CD8-positive, alpha-beta memory T cell (primary cell): ENCODE results near the gene TMEM63C. TPM values are rescaled to one million over a fixed set of nuclear protein-coding genes. Genes with fewer than 3 reads are reported as not detected.

Experiments
- CTCF ChIA-PET: fragments of 350-600 bp; sonication (Branson Sonifier 250); formaldehyde crosslinking; loops from one replicate; lab custom pipeline; 2021; ENCODE audit warnings: antibody characterized with exemption; lab: Charles Lee
- POLR2A ChIA-PET: fragments of 350-600 bp; sonication (Branson Sonifier 250); formaldehyde crosslinking; loops from one replicate; lab custom pipeline; 2021; ENCODE audit warnings: antibody characterized with exemption; lab: Charles Lee
- DNase-seq, 5 donors: peaks; one replicate each; pipeline versions ENCODE4 v3.0.0 to v3.0.0-alpha.2; 2020 to 2022; ENCODE audit warnings: mixed read lengths in 1 of 5
- H3K27ac ChIP-seq: one replicate; pipeline ENCODE4 v1.7.0; 2013; ENCODE audit warnings: low read depth, mild to moderate bottlenecking, low read length, moderate library complexity
- H3K27me3 ChIP-seq: 2 replicates; pipeline ENCODE4 v1.7.0; 2013; ENCODE audit warnings: low read length, mild to moderate bottlenecking; ENCODE audit not compliant: insufficient read depth, poor library complexity, severe bottlenecking
- H3K36me3 ChIP-seq: 2 replicates; pipeline ENCODE4 v1.7.0; 2013; ENCODE audit warnings: mild to moderate bottlenecking, low read length, moderate library complexity; ENCODE audit not compliant: insufficient read depth
- H3K4me1 ChIP-seq: 2 replicates; pipeline ENCODE4 v1.7.0; 2013; ENCODE audit warnings: mild to moderate bottlenecking, low read length, moderate library complexity; ENCODE audit not compliant: insufficient read depth
- H3K4me3 ChIP-seq: 2 replicates; pipeline ENCODE4 v1.7.0; 2013; ENCODE audit warnings: mild to moderate bottlenecking, low read length
- H3K9me3 ChIP-seq: 2 replicates; pipeline ENCODE4 v1.7.0; 2013; ENCODE audit warnings: mild to moderate bottlenecking, low read length
- H3K27ac Mint-ChIP-seq, 8 donors: one replicate each; pipeline ENCODE4 v1.8.0; 2020 to 2021; ENCODE audit warnings: mixed read lengths in 8 of 8, mild to moderate bottlenecking in 6 of 8, inconsistent platforms in 3 of 8, moderate library complexity in 3 of 8
- H3K27me3 Mint-ChIP-seq, 2 donors: one replicate each; pipeline ENCODE4 v1.8.0; 2020 to 2021; ENCODE audit warnings: mixed read lengths in 2 of 2, mild to moderate bottlenecking in 1 of 2, moderate library complexity in 1 of 2
- H3K36me3 Mint-ChIP-seq, 3 donors: one replicate each; pipeline ENCODE4 v1.8.0; 2020 to 2021; ENCODE audit warnings: mixed read lengths in 3 of 3, inconsistent platforms in 1 of 3, mild to moderate bottlenecking in 1 of 3
- H3K4me1 Mint-ChIP-seq, 3 donors: one replicate each; pipeline ENCODE4 v1.8.0; 2020 to 2021; ENCODE audit warnings: mixed read lengths in 3 of 3, inconsistent platforms in 1 of 3, mild to moderate bottlenecking in 1 of 3
- H3K4me3 Mint-ChIP-seq, 7 donors: one replicate each; pipeline ENCODE4 v1.8.0; 2020 to 2021; ENCODE audit warnings: mixed read lengths in 7 of 7, mild to moderate bottlenecking in 6 of 7, moderate library complexity in 4 of 7, inconsistent platforms in 2 of 7
- H3K9me3 Mint-ChIP-seq, 5 donors: one replicate each; pipeline ENCODE4 v1.8.0; 2020 to 2022; ENCODE audit warnings: mixed read lengths in 5 of 5, mild to moderate bottlenecking in 3 of 5, moderate library complexity in 2 of 5, inconsistent platforms in 1 of 5
- polyA plus RNA-seq: library from polyadenylated mRNA; unstranded; fragments of 300-500 nt; fragmentation: Illumina TruSeq; gene quantifications from one replicate; pipeline ENCODE4 v1.2.3, GENCODE V29; 2021
- total RNA-seq, 2 experiments: library from RNA; stranded (reverse); gene quantifications; one replicate each; pipeline ENCODE4 v1.2.3, GENCODE V29; 2021

The TMEM63C gene
- total and polyA plus RNA-seq, 3 experiments from 2014 or later, result 0.28 to 0.68 (median 0.64) TPM

DNA sequence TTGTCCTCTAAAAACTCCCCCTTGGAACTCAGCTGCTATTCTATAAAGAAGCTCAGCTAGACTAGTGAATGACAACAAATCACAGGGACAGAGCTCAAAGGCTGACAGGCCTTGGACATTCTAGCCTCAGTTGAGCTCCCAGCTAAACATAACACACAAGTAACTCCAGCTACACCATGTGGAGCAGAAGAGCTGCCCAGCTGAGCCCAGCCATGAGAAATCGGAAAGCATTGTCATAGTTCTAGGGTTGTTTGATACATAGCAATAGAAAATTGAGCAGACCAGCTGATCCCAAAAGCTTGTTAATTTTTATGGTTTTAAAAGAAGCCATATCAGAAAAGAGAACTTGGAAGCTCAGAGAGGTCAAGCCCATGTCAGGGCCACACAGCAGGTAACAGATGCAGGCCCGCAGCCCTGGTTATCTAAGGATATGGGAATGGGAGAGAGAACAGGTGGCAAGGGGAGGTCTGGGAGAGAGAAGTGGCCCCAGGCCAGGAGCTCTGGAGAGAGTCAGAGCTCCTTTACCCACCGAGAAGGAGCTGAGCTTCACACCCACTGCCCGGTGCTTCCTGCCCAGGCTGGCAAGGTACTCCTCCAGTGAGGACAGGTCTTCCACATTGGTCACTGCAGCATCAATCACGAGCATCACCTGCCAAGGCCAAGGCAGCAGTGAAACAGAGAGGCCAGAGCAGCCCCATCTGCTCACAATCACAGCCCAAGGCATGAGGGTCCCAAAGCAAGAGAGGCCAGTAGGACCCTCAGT, 86.5 kb downstream of the TMEM63C start:
- Mint-ChIP-seq H3K27ac (no peak overlapping the region), H3K4me1 (peaks cover 0 to 12% (median 0%) of the 10 kb centered on the region in 3 donors), H3K9me3 (peaks cover 0 to 2% (median 0%) of the 10 kb centered on the region in 5 donors), H3K36me3 (peaks cover 0 to 4% (median 0%) of the 10 kb centered on the region in 3 donors), H3K4me3 (no peak overlapping the region), H3K27me3 (peaks cover 28 to 41% of the 10 kb centered on the region in 2 donors)
- DNase-seq, result no peak
- Histone ChIP-seq H3K36me3 (no peaks in the 10 kb centered on the region), H3K27ac (no peak overlapping the region), H3K4me3 (no peak overlapping the region), H3K9me3 (no peaks in the 10 kb centered on the region), H3K4me1 (no peaks in the 10 kb centered on the region), H3K27me3 (peaks cover 4% of the 10 kb centered on the region)
- ChIA-PET CTCF (no interaction called here), POLR2A (no interaction called here)

DNA sequence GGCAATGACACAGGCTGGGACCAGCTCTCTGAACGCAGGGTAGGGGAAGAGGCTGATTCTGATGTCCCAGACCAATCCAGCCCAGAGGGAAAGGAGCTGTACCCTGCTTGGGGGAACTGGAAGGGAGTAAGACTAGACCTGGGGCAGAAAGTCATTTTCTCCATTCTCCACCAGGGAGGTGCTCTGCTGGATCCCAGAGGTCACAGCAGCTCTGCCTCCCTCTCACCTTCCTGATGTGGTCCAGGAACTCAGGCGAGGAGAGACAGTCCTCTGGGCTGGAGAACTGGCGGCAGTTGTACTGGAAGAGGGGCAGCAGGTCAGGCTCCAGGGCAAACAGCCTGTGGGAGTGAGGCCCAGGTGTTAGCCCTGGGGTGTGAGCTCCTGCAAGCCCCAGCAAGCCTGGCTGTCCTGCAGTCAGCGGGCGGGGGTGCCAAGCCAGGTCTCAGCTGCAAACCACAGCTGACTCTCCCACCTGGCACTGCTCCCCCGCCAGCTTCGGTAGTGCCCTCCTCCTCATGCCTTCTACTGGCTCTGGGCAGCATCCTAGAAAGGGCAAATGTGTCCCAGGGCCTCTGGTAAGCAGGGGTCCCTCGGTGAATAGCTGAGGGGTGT, 87.5 kb downstream of the TMEM63C start:
- Mint-ChIP-seq H3K9me3 (peaks cover 0 to 2% (median 0%) of the 10 kb centered on the region in 5 donors), H3K27me3 (peaks cover 28 to 41% of the 10 kb centered on the region in 2 donors), H3K4me3 (no peak overlapping the region), H3K36me3 (peaks cover 0 to 4% (median 0%) of the 10 kb centered on the region in 3 donors), H3K4me1 (peaks cover 0 to 12% (median 0%) of the 10 kb centered on the region in 3 donors), H3K27ac (peak overlapping the region in 2 of 8 donors; percentile 24 to 54)
- Histone ChIP-seq H3K27me3 (peaks cover 4% of the 10 kb centered on the region), H3K36me3 (no peaks in the 10 kb centered on the region), H3K27ac (no peak overlapping the region), H3K4me1 (no peaks in the 10 kb centered on the region), H3K4me3 (no peak overlapping the region), H3K9me3 (no peaks in the 10 kb centered on the region)
- DNase-seq, result no peak
- ChIA-PET POLR2A (no interaction called here), CTCF (no interaction called here)

DNA sequence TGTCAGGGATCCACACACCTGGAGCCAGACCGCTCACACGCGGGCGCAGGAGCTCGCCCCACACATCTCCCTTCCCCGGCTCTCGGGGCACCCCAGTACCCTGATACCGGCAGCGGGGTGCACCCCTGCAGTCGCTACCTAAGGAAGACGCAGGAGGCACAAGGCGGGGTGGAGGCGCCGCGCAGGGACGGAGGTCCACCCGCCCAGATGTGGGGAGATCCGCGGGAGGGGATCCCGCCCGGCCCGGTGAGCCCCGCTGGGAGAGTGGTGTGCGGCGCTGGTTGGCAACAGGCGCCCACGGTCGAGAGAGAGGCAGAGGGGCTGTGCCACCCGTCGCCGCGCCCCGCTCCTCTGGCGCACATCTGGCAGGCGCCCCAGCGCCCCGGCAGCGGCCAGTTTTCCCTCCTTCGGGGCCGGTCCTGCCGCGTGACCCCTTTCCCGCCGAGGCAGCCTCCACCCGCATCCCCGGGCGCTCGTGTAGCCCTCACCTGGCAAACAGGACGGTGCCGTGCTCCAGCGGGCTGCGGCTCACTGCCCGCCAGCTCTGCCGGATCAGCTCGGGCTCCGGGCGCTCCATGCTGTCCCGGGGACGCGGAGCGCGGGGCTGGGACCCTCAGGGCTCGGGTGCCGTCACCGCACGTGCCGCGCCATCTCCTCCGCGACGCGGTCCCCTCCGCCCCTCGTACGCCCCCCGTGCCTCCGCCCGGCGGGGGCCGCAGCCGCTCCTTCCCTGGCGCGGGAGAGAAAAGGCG, 88.9 kb downstream of the TMEM63C start:
- Histone ChIP-seq H3K4me3 (no peak overlapping the region), H3K4me1 (no peaks in the 10 kb centered on the region), H3K27me3 (peaks cover 4% of the 10 kb centered on the region), H3K36me3 (no peaks in the 10 kb centered on the region), H3K9me3 (no peaks in the 10 kb centered on the region), H3K27ac (no peak overlapping the region)
- peaks cover 0 to 4% (median 0%) of the 10 kb centered on the region in 3 donors for H3K36me3 Mint-ChIP-seq
- H3K4me3 Mint-ChIP-seq, result peak overlapping the region in 1 of 7 donors; percentile 32
- DNase-seq, result no peak
- POLR2A ChIA-PET, result no interaction called here
- peaks cover 0 to 12% (median 0%) of the 10 kb centered on the region in 3 donors for H3K4me1 Mint-ChIP-seq
- CTCF ChIA-PET, result no interaction called here
- peaks cover 28 to 41% of the 10 kb centered on the region in 2 donors for H3K27me3 Mint-ChIP-seq
- H3K9me3 Mint-ChIP-seq, result peaks cover 0 to 2% (median 0%) of the 10 kb centered on the region in 5 donors
- no peak overlapping the region for H3K27ac Mint-ChIP-seq

DNA sequence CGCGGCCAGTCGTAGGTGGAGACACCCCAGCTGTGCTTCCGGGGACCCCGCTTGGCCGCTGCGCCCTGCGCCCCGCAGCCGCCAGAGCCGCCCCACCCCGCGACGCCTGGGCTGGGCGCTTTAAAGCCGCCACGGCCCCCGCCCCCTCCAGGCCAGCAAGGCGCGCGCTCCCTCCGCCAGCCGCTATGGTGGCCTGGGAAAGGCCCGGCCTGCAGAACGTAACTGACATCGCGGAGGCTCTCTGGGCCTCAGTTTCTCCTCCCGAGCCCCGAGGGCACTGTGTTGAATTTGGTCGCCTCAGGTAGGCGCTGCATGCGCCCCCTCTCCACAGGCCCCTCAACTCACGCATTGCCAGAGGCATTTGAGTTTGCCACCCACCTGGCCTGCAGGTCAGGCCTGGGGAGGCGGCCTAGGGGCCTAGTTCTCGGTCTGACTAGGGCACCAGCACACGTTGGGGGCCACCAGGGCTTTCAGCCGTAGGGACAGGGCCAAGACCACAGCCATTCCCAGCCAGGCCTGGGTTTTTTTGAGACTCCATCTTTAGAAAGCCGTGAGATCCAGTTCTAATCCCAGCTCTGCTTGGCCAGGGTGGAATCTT, 89.6 kb downstream of the TMEM63C start, which contains the start of gene NGB:
NGB (minus strand) TSS at position 94 of the 598 bp plus-strand sequence. CDS start 269 bp downstream, outside the sequence.
- ChIA-PET POLR2A (no interaction called here), CTCF (no interaction called here)
- Mint-ChIP-seq H3K9me3 (peaks cover 0 to 2% (median 0%) of the 10 kb centered on the region in 5 donors), H3K36me3 (peaks cover 0 to 4% (median 2%) of the 10 kb centered on the region in 3 donors), H3K27me3 (peaks cover 28 to 41% of the 10 kb centered on the region in 2 donors), H3K27ac (no peak within 1 kb of the TSS), H3K4me3 (peak within 1 kb of the TSS in 1 of 7 donors; percentile 32), H3K4me1 (peaks cover 0 to 12% (median 0%) of the 10 kb centered on the region in 3 donors)
- Histone ChIP-seq H3K4me3 (no peak within 1 kb of the TSS), H3K36me3 (no peaks in the 10 kb centered on the region), H3K27me3 (peaks cover 4% of the 10 kb centered on the region), H3K9me3 (no peaks in the 10 kb centered on the region), H3K27ac (no peak within 1 kb of the TSS), H3K4me1 (no peaks in the 10 kb centered on the region)
- DNase-seq, result no peak

DNA sequence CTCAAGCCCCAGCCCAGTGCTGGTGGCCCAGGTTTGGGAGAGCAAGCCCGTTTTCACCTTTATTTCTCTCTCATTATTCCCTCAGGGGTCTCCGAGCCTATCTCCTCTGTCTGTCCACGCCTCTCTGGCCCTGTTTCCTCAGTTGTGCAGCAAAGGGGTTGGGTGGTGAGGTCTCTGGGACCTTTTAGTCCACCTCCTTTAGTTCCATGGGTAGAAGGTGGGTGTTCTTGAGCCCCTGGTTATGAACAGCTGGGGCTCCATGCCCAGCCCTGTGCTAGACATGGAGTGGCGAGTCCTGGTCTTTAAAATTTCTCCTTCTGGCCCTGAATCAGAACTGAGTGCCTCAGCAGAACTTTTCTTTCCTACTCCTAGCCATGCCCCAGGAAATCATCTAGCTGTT, 90.7 kb downstream of the TMEM63C start:
- H3K27me3 Mint-ChIP-seq, result peaks cover 28 to 41% of the 10 kb centered on the region in 2 donors
- ChIA-PET POLR2A (no interaction called here), CTCF (no interaction called here)
- H3K27ac ChIP-seq, result no peak overlapping the region
- no peak for DNase-seq
- no peak overlapping the region for H3K4me3 Mint-ChIP-seq
- H3K9me3 Mint-ChIP-seq, result peaks cover 0 to 2% (median 0%) of the 10 kb centered on the region in 5 donors
- H3K4me3 ChIP-seq, result no peak overlapping the region
- peaks cover 0 to 4% (median 2%) of the 10 kb centered on the region in 3 donors for H3K36me3 Mint-ChIP-seq
- no peaks in the 10 kb centered on the region for H3K36me3 ChIP-seq
- no peaks in the 10 kb centered on the region for H3K4me1 ChIP-seq
- peak overlapping the region in 1 of 8 donors; percentile 34 for H3K27ac Mint-ChIP-seq
- peaks cover 4% of the 10 kb centered on the region for H3K27me3 ChIP-seq
- H3K9me3 ChIP-seq, result no peaks in the 10 kb centered on the region
- H3K4me1 Mint-ChIP-seq, result peaks cover 0 to 12% (median 0%) of the 10 kb centered on the region in 3 donors

DNA sequence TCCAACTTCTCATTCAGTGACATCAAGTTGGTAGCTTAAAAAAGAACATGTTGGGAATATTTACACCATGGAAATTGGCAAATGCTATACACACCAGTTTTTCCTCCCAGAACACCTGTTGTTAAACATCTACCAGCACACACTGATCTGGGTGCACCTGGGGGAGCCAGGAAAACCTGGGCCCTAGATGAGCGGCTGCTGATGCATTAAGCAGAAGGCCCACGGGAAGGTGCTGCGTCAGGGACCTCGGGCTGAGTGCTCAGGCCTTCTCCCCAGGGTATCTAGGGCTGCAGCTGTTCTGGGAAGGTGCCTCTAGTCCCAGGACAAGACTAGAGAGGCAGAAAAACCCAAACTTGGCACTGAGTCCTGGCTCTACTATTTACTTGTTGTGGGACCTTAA, 92.2 kb downstream of the TMEM63C start:
- POLR2A ChIA-PET, result no interaction called here
- CTCF ChIA-PET, result no interaction called here
- H3K27me3 Mint-ChIP-seq, result peaks cover 21 to 30% of the 10 kb centered on the region in 2 donors
- Histone ChIP-seq H3K4me1 (no peaks in the 10 kb centered on the region), H3K9me3 (no peaks in the 10 kb centered on the region), H3K27me3 (peaks cover 4% of the 10 kb centered on the region), H3K27ac (no peak overlapping the region), H3K4me3 (no peak overlapping the region), H3K36me3 (no peaks in the 10 kb centered on the region)
- no peaks in the 10 kb centered on the region for H3K9me3 Mint-ChIP-seq
- H3K27ac Mint-ChIP-seq, result no peak overlapping the region
- peaks cover 0 to 2% (median 0%) of the 10 kb centered on the region in 3 donors for H3K36me3 Mint-ChIP-seq
- DNase-seq, result no peak
- H3K4me3 Mint-ChIP-seq, result no peak overlapping the region
- peaks cover 0 to 11% (median 0%) of the 10 kb centered on the region in 3 donors for H3K4me1 Mint-ChIP-seq

DNA sequence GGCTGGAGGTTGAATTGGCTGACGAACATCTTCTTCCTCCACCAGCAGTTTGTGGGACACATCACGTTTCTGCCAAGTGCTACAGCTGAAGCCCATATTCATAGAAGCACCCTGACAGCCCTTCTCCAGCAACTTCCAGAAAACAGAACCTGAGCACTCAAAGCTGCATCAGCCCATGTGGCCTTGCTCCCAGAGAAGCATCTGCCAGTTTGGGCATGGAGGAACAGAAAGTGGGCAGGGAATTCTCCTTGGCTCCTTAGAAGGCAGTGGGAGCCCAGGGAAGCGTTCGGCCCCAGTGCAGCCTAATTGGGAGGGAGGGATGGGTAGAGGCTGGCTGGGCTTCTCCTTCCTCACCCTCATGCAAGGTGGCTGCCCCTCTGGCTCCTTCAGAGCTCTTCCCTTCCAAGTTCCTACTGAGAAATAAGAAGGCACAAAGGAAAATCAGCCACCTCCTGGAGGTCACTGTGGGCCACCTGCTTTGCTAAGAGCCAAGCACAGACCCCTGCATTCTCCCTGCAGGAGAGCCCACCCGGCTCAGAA, 93.5 kb downstream of the TMEM63C start:
- H3K4me1 Mint-ChIP-seq, result peaks cover 0 to 4% (median 0%) of the 10 kb centered on the region in 3 donors
- H3K4me1 ChIP-seq, result no peaks in the 10 kb centered on the region
- no peak overlapping the region for H3K27ac ChIP-seq
- H3K36me3 ChIP-seq, result no peaks in the 10 kb centered on the region
- peaks cover 4% of the 10 kb centered on the region for H3K27me3 ChIP-seq
- peaks cover 0 to 10% (median 2%) of the 10 kb centered on the region in 3 donors for H3K36me3 Mint-ChIP-seq
- POLR2A ChIA-PET, result no interaction called here
- peaks cover 14 to 22% of the 10 kb centered on the region in 2 donors for H3K27me3 Mint-ChIP-seq
- H3K9me3 ChIP-seq, result no peaks in the 10 kb centered on the region
- H3K9me3 Mint-ChIP-seq, result no peaks in the 10 kb centered on the region
- H3K4me3 ChIP-seq, result no peak overlapping the region
- H3K27ac Mint-ChIP-seq, result no peak overlapping the region
- no peak for DNase-seq
- CTCF ChIA-PET, result no interaction called here
- H3K4me3 Mint-ChIP-seq, result no peak overlapping the region
